ENCODE results near the gene FAT3. TPM values are rescaled to one million over a fixed set of nuclear protein-coding genes. Genes with fewer than 3 reads are reported as not detected.

The FAT3 gene
- total and polyA plus RNA-seq, 8 donors = 0.05 to 2.3 (median 0.27) TPM

DNA sequence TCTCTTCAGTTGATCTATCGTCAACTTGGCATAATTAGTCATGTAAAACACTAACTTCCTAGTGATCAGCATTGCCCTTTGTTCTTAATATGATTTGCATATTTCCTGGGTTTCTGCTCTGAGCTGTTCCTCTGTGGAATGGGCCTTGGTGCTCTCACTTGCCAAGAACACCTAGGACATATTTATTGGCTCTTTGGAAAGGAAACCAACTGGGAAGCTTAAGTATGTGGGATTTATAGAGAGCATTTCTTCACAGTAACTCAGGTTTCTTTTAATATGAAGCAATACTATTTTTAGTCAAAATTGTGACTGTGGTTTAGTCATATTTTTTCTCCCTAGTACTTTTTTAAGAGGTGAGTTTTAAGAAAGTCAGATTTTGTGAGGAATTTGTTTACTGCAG lies 28.8 kb downstream of the FAT3 start:
- intact Hi-C loops (cut with DNase I) = no loop called here
- DNase-seq (no peak), ATAC-seq (no peak), FAIRE-seq (no peak)
- no peaks in the 10 kb centered on the region for H3K27me3 ChIP-seq
- TF ChIP-seq, protein P1, sequence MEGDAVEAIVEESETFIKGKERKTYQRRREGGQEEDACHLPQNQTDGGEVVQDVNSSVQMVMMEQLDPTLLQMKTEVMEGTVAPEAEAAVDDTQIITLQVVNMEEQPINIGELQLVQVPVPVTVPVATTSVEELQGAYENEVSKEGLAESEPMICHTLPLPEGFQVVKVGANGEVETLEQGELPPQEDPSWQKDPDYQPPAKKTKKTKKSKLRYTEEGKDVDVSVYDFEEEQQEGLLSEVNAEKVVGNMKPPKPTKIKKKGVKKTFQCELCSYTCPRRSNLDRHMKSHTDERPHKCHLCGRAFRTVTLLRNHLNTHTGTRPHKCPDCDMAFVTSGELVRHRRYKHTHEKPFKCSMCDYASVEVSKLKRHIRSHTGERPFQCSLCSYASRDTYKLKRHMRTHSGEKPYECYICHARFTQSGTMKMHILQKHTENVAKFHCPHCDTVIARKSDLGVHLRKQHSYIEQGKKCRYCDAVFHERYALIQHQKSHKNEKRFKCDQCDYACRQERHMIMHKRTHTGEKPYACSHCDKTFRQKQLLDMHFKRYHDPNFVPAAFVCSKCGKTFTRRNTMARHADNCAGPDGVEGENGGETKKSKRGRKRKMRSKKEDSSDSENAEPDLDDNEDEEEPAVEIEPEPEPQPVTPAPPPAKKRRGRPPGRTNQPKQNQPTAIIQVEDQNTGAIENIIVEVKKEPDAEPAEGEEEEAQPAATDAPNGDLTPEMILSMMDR (IDR thresholded peaks at IDR 0.05) = no peak
- H3K36me3 ChIP-seq = no peaks in the 10 kb centered on the region
- H3K9me3 ChIP-seq = no peaks in the 10 kb centered on the region
- H3K4me3 ChIP-seq = no peak overlapping the region
- 50 to 62% methylated on average over 1 of the region's 1 CpG for WGBS, 2 donors
- H3K4me1 ChIP-seq = no peaks in the 10 kb centered on the region
- no peak overlapping the region for H3K27ac ChIP-seq

DNA sequence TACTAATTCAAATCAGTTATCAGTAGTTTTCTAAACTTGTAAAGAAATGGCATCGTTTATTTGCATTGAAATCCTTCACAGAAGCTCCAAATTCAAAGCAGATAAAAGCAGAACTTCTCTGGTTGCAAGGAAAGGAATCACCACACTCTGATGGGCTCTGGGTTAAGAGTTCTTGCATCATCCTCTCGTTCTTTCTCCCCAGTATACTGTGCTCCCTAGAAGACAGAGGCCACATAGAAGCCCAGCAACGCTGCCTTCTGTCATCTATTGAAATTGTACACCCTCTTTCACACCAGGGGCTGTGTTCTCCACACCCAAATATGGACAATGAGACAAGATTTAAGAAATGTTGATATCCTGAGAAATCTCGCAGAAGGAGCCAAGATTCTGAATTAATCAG lies 29.3 kb downstream of the FAT3 start:
- H3K27ac ChIP-seq = no peak overlapping the region
- DNase-seq (no peak), ATAC-seq (no peak), FAIRE-seq (no peak)
- H3K9me3 ChIP-seq = no peaks in the 10 kb centered on the region
- H3K27me3 ChIP-seq = no peaks in the 10 kb centered on the region
- intact Hi-C loops (cut with DNase I) = no loop called here
- no peak overlapping the region for H3K4me3 ChIP-seq
- TF ChIP-seq, protein P1 (IDR thresholded peaks at IDR 0.05) = no peak
- no peaks in the 10 kb centered on the region for H3K4me1 ChIP-seq
- no peaks in the 10 kb centered on the region for H3K36me3 ChIP-seq
- WGBS, 2 donors = 69 to 71% methylated on average over 4 of the region's 4 CpGs

DNA sequence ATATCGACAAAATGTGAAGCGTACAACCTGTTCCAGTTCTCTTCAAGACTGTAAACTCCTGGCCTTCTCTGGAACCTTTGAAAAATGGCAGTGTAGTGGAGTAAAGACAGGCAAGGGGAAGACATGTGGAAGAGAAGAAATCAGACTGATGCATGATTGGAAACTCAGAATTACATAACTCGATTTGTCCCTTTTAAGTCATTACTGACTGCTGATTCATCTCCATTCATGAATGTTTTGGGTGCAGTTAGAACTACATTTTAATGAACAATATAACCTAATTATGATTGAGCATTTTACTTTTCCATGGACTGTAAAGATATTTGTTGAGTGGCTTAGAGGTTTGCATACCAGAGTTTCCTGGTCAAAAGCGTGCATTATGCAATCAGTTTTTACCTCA lies 32.9 kb downstream of the FAT3 start:
- H3K4me3 ChIP-seq = no peak overlapping the region
- DNase-seq (no peak), ATAC-seq (no peak), FAIRE-seq (no peak)
- H3K27ac ChIP-seq = no peak overlapping the region
- 84 to 94% methylated on average over 4 of the region's 4 CpGs for WGBS, 2 donors
- H3K27me3 ChIP-seq = no peaks in the 10 kb centered on the region
- H3K9me3 ChIP-seq = no peaks in the 10 kb centered on the region
- TF ChIP-seq, protein P1 (IDR thresholded peaks at IDR 0.05) = no peak
- H3K36me3 ChIP-seq = no peaks in the 10 kb centered on the region
- intact Hi-C loops (cut with DNase I) = no loop called here
- no peaks in the 10 kb centered on the region for H3K4me1 ChIP-seq

GRCh38 chr11:92259861-92260260 lies 35.2 kb downstream of the FAT3 start:
- no peak overlapping the region for H3K4me3 ChIP-seq
- no peaks in the 10 kb centered on the region for H3K36me3 ChIP-seq
- no peak overlapping the region for H3K27ac ChIP-seq
- intact Hi-C loops (cut with DNase I) = no loop called here
- H3K4me1 ChIP-seq = no peaks in the 10 kb centered on the region
- no peak for FAIRE-seq
- no peaks in the 10 kb centered on the region for H3K9me3 ChIP-seq
- peaks cover 0 to 4% (median 0%) of the 10 kb centered on the region in 4 donors for H3K27me3 ChIP-seq
- DNase-seq = no peak
- 59 to 64% methylated on average over 4 of the region's 4 CpGs for WGBS, 2 donors
- ATAC-seq = no peak
- TF ChIP-seq, protein P1 (IDR thresholded peaks at IDR 0.05) = no peak

DNA sequence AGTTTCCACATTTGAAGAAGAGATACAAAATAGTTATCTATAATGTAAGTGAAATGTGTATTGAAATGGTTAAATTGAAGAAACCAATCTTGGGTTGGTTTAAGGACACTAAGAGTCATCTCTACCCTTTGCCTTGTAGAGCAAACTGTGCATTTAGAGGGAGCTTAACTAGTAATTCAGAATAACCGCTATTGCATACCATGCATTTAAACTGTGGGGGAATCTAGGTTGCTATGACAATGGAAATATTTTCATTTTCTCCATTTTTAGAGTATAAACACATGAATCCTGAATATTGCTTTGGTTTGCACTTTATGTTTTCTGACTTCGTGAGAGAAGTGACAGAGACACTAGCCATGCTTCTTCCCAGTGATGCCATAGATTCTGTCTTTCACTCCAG lies 39.7 kb downstream of the FAT3 start:
- intact Hi-C loops (cut with DNase I) = no loop called here
- Histone ChIP-seq H3K4me3 (no peak overlapping the region), H3K27ac (no peak overlapping the region), H3K4me1 (no peaks in the 10 kb centered on the region), H3K9me3 (no peaks in the 10 kb centered on the region), H3K27me3 (peaks cover 0 to 4% (median 0%) of the 10 kb centered on the region in 4 donors), H3K36me3 (no peaks in the 10 kb centered on the region)
- ATAC-seq (no peak), FAIRE-seq (no peak), DNase-seq (no peak)
- 66 to 79% methylated on average over 2 of the region's 2 CpGs for WGBS, 2 donors
- TF ChIP-seq, protein P1 (IDR thresholded peaks at IDR 0.05) = no peak

Measured in pancreas (tissue), 10 donors.